Activated T-helper 17 cell treated with anti-CD3 and anti-CD28 coated beads, Interleukin-2, amount 50 U/mL, for 72 hours (primary cell): ENCODE data around the gene KRTAP5-1. TPM values are rescaled to one million over a fixed set of nuclear protein-coding genes. Genes with fewer than 3 reads are reported as not detected.

ENCODE experiments used
- ATAC-seq: fragments of 150-1000 bp; cut with Tn5 transposase; replicated peaks from 2 replicates; pipeline ENCODE4 v1.10.0; 2021; ENCODE audit warnings: mild to moderate bottlenecking, moderate library complexity
- H3K27ac Mint-ChIP-seq: one replicate; pipeline ENCODE4 v1.8.0; 2022; ENCODE audit warnings: mixed read lengths
- H3K27me3 Mint-ChIP-seq: one replicate; pipeline ENCODE4 v1.8.0; 2022; ENCODE audit warnings: mixed read lengths
- H3K36me3 Mint-ChIP-seq: one replicate; pipeline ENCODE4 v1.8.0; 2022; ENCODE audit warnings: low read depth, mild to moderate bottlenecking, mixed read lengths
- H3K4me1 Mint-ChIP-seq: one replicate; pipeline ENCODE4 v1.8.0; 2022; ENCODE audit warnings: mixed read lengths
- H3K4me3 Mint-ChIP-seq: one replicate; pipeline ENCODE4 v1.8.0; 2022; ENCODE audit warnings: mild to moderate bottlenecking, mixed read lengths
- H3K9me3 Mint-ChIP-seq: one replicate; pipeline ENCODE4 v1.8.0; 2022; ENCODE audit warnings: mixed read lengths
- total RNA-seq, 2 donors: library from RNA; stranded (reverse); gene quantifications; one replicate each; pipeline ENCODE4 v1.2.3, GENCODE V29; 2022

KRTAP5-1 gene
- total RNA-seq, 2 donors from 2014 or later, result not detected

GRCh38 chr11:1562469-1563148 is 22.5 kb downstream of the KRTAP5-1 start:
- H3K4me1 Mint-ChIP-seq, result no peaks in the 10 kb centered on the region
- H3K36me3 Mint-ChIP-seq, result no peaks in the 10 kb centered on the region
- H3K27me3 Mint-ChIP-seq, result no peaks in the 10 kb centered on the region
- H3K4me3 Mint-ChIP-seq, result no peak overlapping the region
- H3K27ac Mint-ChIP-seq, result no peak overlapping the region
- ATAC-seq, result no peak
- H3K9me3 Mint-ChIP-seq, result no peaks in the 10 kb centered on the region

- ATAC-seq, result no peak
- H3K4me3 Mint-ChIP-seq, result no peak overlapping the region
- H3K36me3 Mint-ChIP-seq, result no peaks in the 10 kb centered on the region
- no peak overlapping the region for H3K27ac Mint-ChIP-seq
- no peaks in the 10 kb centered on the region for H3K9me3 Mint-ChIP-seq
- H3K4me1 Mint-ChIP-seq, result no peaks in the 10 kb centered on the region
- no peaks in the 10 kb centered on the region for H3K27me3 Mint-ChIP-seq
Measured at GRCh38 chr11:1561955-1562354, 23.1 kb downstream of the KRTAP5-1 start.

GRCh38 chr11:1561266-1561665 is 23.8 kb downstream of the KRTAP5-1 start:
- H3K36me3 Mint-ChIP-seq, result no peaks in the 10 kb centered on the region
- no peaks in the 10 kb centered on the region for H3K9me3 Mint-ChIP-seq
- H3K4me3 Mint-ChIP-seq, result no peak overlapping the region
- H3K27ac Mint-ChIP-seq, result no peak overlapping the region
- H3K27me3 Mint-ChIP-seq, result no peaks in the 10 kb centered on the region
- no peaks in the 10 kb centered on the region for H3K4me1 Mint-ChIP-seq
- no peak for ATAC-seq

GRCh38 chr11:1560649-1561251 is 24.3 kb downstream of the KRTAP5-1 start:
- no peak overlapping the region for H3K4me3 Mint-ChIP-seq
- H3K27me3 Mint-ChIP-seq, result no peaks in the 10 kb centered on the region
- no peak for ATAC-seq
- H3K27ac Mint-ChIP-seq, result no peak overlapping the region
- H3K36me3 Mint-ChIP-seq, result no peaks in the 10 kb centered on the region
- no peaks in the 10 kb centered on the region for H3K4me1 Mint-ChIP-seq
- no peaks in the 10 kb centered on the region for H3K9me3 Mint-ChIP-seq

- no peak for ATAC-seq
- no peaks in the 10 kb centered on the region for H3K36me3 Mint-ChIP-seq
- no peak overlapping the region for H3K27ac Mint-ChIP-seq
- H3K4me3 Mint-ChIP-seq, result no peak overlapping the region
- H3K9me3 Mint-ChIP-seq, result no peaks in the 10 kb centered on the region
- no peaks in the 10 kb centered on the region for H3K27me3 Mint-ChIP-seq
- H3K4me1 Mint-ChIP-seq, result no peaks in the 10 kb centered on the region
Measured at GRCh38 chr11:1560002-1560648, 25.0 kb downstream of the KRTAP5-1 start.

- Mint-ChIP-seq H3K4me1 (no peaks in the 10 kb centered on the region), H3K27me3 (no peaks in the 10 kb centered on the region), H3K36me3 (no peaks in the 10 kb centered on the region), H3K4me3 (no peak overlapping the region), H3K9me3 (no peaks in the 10 kb centered on the region), H3K27ac (no peak overlapping the region)
- ATAC-seq, result peak; percentile 19
Measured at GRCh38 chr11:1559111-1559951, 25.8 kb downstream of the KRTAP5-1 start.

- ATAC-seq, result no peak
- Mint-ChIP-seq H3K27me3 (peaks cover 2% of the 10 kb centered on the region), H3K4me1 (no peaks in the 10 kb centered on the region), H3K4me3 (no peak overlapping the region), H3K27ac (no peak overlapping the region), H3K36me3 (no peaks in the 10 kb centered on the region), H3K9me3 (no peaks in the 10 kb centered on the region)
Measured at GRCh38 chr11:1558775-1559110, 26.3 kb downstream of the KRTAP5-1 start.

GRCh38 chr11:1557904-1558774 is 26.9 kb downstream of the KRTAP5-1 start:
- Mint-ChIP-seq H3K4me3 (no peak overlapping the region), H3K36me3 (no peaks in the 10 kb centered on the region), H3K27ac (no peak overlapping the region), H3K27me3 (peaks cover 3% of the 10 kb centered on the region), H3K9me3 (no peaks in the 10 kb centered on the region), H3K4me1 (no peaks in the 10 kb centered on the region)
- no peak for ATAC-seq

- no peak for ATAC-seq
- no peaks in the 10 kb centered on the region for H3K36me3 Mint-ChIP-seq
- no peak overlapping the region for H3K4me3 Mint-ChIP-seq
- no peaks in the 10 kb centered on the region for H3K9me3 Mint-ChIP-seq
- peaks cover 3% of the 10 kb centered on the region for H3K27me3 Mint-ChIP-seq
- H3K27ac Mint-ChIP-seq, result no peak overlapping the region
- no peaks in the 10 kb centered on the region for H3K4me1 Mint-ChIP-seq
Measured at GRCh38 chr11:1557051-1557884, 27.8 kb downstream of the KRTAP5-1 start.

GRCh38 chr11:1556278-1556902 is 28.7 kb downstream of the KRTAP5-1 start:
- Mint-ChIP-seq H3K36me3 (no peaks in the 10 kb centered on the region), H3K4me1 (no peaks in the 10 kb centered on the region), H3K9me3 (no peaks in the 10 kb centered on the region), H3K27ac (no peak overlapping the region), H3K27me3 (peaks cover 3% of the 10 kb centered on the region), H3K4me3 (no peak overlapping the region)
- no peak for ATAC-seq

- ATAC-seq, result no peak
- H3K27ac Mint-ChIP-seq, result no peak overlapping the region
- H3K9me3 Mint-ChIP-seq, result no peaks in the 10 kb centered on the region
- no peak overlapping the region for H3K4me3 Mint-ChIP-seq
- no peaks in the 10 kb centered on the region for H3K36me3 Mint-ChIP-seq
- H3K27me3 Mint-ChIP-seq, result peaks cover 3% of the 10 kb centered on the region
- no peaks in the 10 kb centered on the region for H3K4me1 Mint-ChIP-seq
Measured at GRCh38 chr11:1555713-1556153, 29.4 kb downstream of the KRTAP5-1 start.

- no peaks in the 10 kb centered on the region for H3K9me3 Mint-ChIP-seq
- ATAC-seq, result no peak
Measured at GRCh38 chr11:1554981-1555712, 29.9 kb downstream of the KRTAP5-1 start.

More at GRCh38 chr11:1554981-1555712, 29.9 kb downstream of the KRTAP5-1 start:
- H3K27me3 Mint-ChIP-seq, result peaks cover 3% of the 10 kb centered on the region
- no peaks in the 10 kb centered on the region for H3K4me1 Mint-ChIP-seq
- no peak overlapping the region for H3K4me3 Mint-ChIP-seq
- H3K36me3 Mint-ChIP-seq, result no peaks in the 10 kb centered on the region
- H3K27ac Mint-ChIP-seq, result no peak overlapping the region
